ENCODE measurements around the gene CSMD2. TPM values are rescaled to one million over a fixed set of nuclear protein-coding genes. Genes with fewer than 3 reads are reported as not detected.

CSMD2 gene
- total and polyA plus RNA-seq, 2 of the 8 experiments (the other 6 are each of a cell fraction or from before 2014, with no cell fraction given), result 7.0 to 14.7 TPM

- ChIA-PET CTCF (ENCODE audit: partially characterized antibody) (interaction anchor here (0.6 to 1.6 kb wide), 6 partner anchors 11 to 273 kb away, joined by 3 to 5 read pairs (median 4); no protein-coding TSS in a partner anchor), POLR2A (ENCODE audit: partially characterized antibody) (no interaction called here)
- Histone ChIP-seq H2BK5ac (ENCODE audit: low read depth, low read length) (no peak overlapping the region), H4K20me1 (replicated peaks in 1 of 2; ENCODE audit: control insufficient read depth in 1 of 2, insufficient read depth in 2 of 2, low read length in 2 of 2) (no peaks in the 10 kb centered on the region), H4K91ac (replicated peaks; ENCODE audit: insufficient read length, low read length) (no peak overlapping the region), H3K4me1 (replicated peaks in 1 of 4; ENCODE audit: control insufficient read depth in 3 of 4, insufficient read depth in 4 of 4, low read length in 3 of 4) (no peaks in the 10 kb centered on the region), H2BK15ac (ENCODE audit: low read length) (no peak overlapping the region), H3K4ac (replicated peaks; ENCODE audit: insufficient read length, low read depth, low read length) (no peak overlapping the region), H3K9me3 (ENCODE audit: insufficient read depth in 2 of 2, low read depth in 1 of 2, low read length in 1 of 2) (no peaks in the 10 kb centered on the region), H3K4me2 (ENCODE audit: insufficient read depth in 1 of 2, low read depth in 2 of 2, low read length in 2 of 2) (no peak overlapping the region), H3K9ac (replicated peaks in 1 of 4; ENCODE audit: extremely low read depth in 1 of 4, low read depth in 3 of 4, low read length in 3 of 4) (no peak overlapping the region), H3K79me2 (ENCODE audit: control insufficient read depth in 1 of 2, insufficient read depth in 2 of 2, low read length in 2 of 2) (no peaks in the 10 kb centered on the region), H2AK5ac (ENCODE audit: low read depth, low read length) (no peak overlapping the region), H2BK20ac (ENCODE audit: low read length) (no peak overlapping the region), H3K79me1 (ENCODE audit: low read depth, low read length) (no peaks in the 10 kb centered on the region), H3K18ac (ENCODE audit: extremely low read depth, low read length) (no peak overlapping the region), H3K56ac (replicated peaks; ENCODE audit: insufficient read length, low read depth, low read length) (no peak overlapping the region), H3K27me3 (replicated peaks in 1 of 4; ENCODE audit: control insufficient read depth in 3 of 4, extremely low read depth in 1 of 4, insufficient read depth in 3 of 4, low read length in 3 of 4) (no peaks in the 10 kb centered on the region), H2BK12ac (ENCODE audit: low read depth, low read length) (no peak overlapping the region), H4K8ac (ENCODE audit: extremely low read depth, insufficient read depth, low read length) (no peak overlapping the region), H3K23me2 (ENCODE audit: low read depth, low read length) (no peaks in the 10 kb centered on the region), H4K5ac (ENCODE audit: insufficient read length, low read depth, low read length) (no peak overlapping the region), H3K14ac (ENCODE audit: insufficient read length) (no peak overlapping the region), H3K36me3 (ENCODE audit: control insufficient read depth in 2 of 4, insufficient read depth in 4 of 4, low read length in 3 of 4) (no peaks in the 10 kb centered on the region), H2BK120ac (replicated peaks; ENCODE audit: low read depth, low read length) (no peak overlapping the region), H2AFZ (ENCODE audit: low read length) (no peak overlapping the region), H3K4me3 (ENCODE audit: extremely low read depth in 1 of 4, insufficient read depth in 2 of 4, low read depth in 3 of 4, low read length in 4 of 4) (no peak overlapping the region), H3K27ac (ENCODE audit: low read depth, low read length) (no peak overlapping the region), H3K23ac (ENCODE audit: insufficient read length) (no peak overlapping the region)
- no peak for FAIRE-seq
- WGBS, 2 experiments (ENCODE audit: extremely low coverage in 1 of 2, insufficient coverage in 1 of 2, insufficient read length in 1 of 2, insufficient replicate concordance in 2 of 2, low coverage in 1 of 2, low lambda C conversion rate in 2 of 2, missing lambda C conversion rate in 1 of 2), result 92% methylated on average over 11 of the region's 11 CpGs; no CpG with 5 or more reads in 1 of the 2 experiments
- DNase-seq (ENCODE audit: low read depth in 1 of 2, low spot score in 2 of 2), result no peak
- TF ChIP-seq EP300 (IDR thresholded peaks at IDR 0.05; ENCODE audit: borderline replicate concordance in 1 of 2, low read depth in 2 of 2, low read length in 2 of 2) (no peak), KDM5A (IDR thresholded peaks at IDR 0.05; ENCODE audit: low read length) (no peak), CEBPB (IDR thresholded peaks at IDR 0.05; ENCODE audit: low read depth, low read length) (no peak), YY1 (IDR thresholded peaks at IDR 0.05; ENCODE audit: low read depth, low read length) (no peak), ASH2L (IDR thresholded peaks at IDR 0.05; ENCODE audit: low read length) (no peak), EZH2 (IDR thresholded peaks at IDR 0.05; ENCODE audit: low read depth, low read length, severe bottlenecking) (no peak), PHF8 (conservative IDR thresholded peaks at IDR 0.05; ENCODE audit: low read depth, low read length) (no peak), HDAC2 (IDR thresholded peaks at IDR 0.05; ENCODE audit: borderline replicate concordance in 1 of 2, low read depth in 2 of 2, low read length in 2 of 2) (no peak), POLR2A (IDR thresholded peaks at IDR 0.05; ENCODE audit: control extremely low read depth in 1 of 2, low read depth in 2 of 2, low read length in 2 of 2) (no peak), RBBP5 (IDR thresholded peaks at IDR 0.05; ENCODE audit: borderline replicate concordance, low read depth, low read length) (no peak), TEAD4 (IDR thresholded peaks at IDR 0.05; ENCODE audit: low read depth, low read length) (no peak), HDAC6 (IDR thresholded peaks at IDR 0.05; ENCODE audit: low read depth, low read length) (no peak), CHD1 (IDR thresholded peaks at IDR 0.05; ENCODE audit: low read depth, low read length) (no peak)
- TF ChIP-seq, protein P1, sequence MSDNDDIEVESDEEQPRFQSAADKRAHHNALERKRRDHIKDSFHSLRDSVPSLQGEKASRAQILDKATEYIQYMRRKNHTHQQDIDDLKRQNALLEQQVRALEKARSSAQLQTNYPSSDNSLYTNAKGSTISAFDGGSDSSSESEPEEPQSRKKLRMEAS (IDR thresholded peaks at IDR 0.05), result no peak
Observed at GRCh38 chr1:33908324-33908956, 256.6 kb downstream of the CSMD2 start.
